HG02943 (cell line): Measurements from ENCODE around the gene RPL41.

Experiments used
- ATAC-seq: cut with Tn5 transposase; IDR thresholded peaks from one replicate; pipeline ENCODE4 v1.9.1; 2021; ENCODE audit warnings: mild to moderate bottlenecking, low read depth, moderate library complexity; ENCODE audit not compliant: unreplicated experiment

The RPL41 gene

DNA sequence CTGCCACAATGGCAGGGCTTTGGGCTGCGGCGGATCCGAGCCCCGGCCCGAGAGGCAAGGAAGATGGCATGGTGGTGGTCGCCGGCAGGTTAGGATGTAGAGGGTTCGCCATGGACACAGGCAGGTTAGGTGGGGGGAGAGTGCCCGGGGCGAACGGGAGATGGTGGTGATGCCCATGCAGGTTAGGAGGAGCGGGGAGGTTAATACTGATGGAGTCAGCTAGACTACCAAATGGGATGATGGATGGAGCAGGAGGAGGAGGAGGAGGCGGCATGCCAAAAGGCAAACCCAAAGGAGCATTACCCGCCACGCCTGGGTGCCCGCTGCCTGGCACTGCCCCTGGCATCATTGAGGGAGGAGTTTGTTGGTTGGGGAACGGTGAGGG, 47.9 kb downstream of the RPL41 start:
- ATAC-seq, result no peak

DNA sequence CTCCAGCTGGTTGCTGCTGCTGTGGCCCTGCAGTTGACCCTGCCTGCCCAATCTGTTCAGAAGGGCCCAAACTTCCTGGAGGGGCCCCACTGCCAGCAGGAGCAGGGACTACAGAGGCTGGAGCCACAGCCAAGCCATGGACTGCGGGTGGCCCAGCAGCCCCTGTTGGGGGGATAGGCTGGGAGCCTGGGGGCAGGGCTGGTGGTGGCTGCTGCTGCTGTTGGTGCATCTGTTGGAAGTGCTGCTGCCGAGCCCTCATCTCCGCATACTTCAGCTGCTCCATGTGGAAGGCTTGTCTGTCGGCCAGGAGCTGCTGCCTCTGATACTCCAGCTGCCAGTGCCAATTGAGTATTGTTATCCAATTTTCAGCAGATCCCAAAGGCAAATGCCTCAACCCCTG, 48.9 kb downstream of the RPL41 start:
- ATAC-seq, result no peak
